IPS-18c (cell line): ENCODE measurements around the gene SULT1C2.
"Not testable (repeated sequence)": the region's sequence is repeated elsewhere in the genome, so short reads cannot be mapped to it uniquely, and the experiment has no call there.

ENCODE experiments used
- H3K4me3 ChIP-seq: 2 replicates; pipeline ENCODE4 v1.7.0; 2013; ENCODE audit warnings: low read depth, mild to moderate bottlenecking, low read length, moderate library complexity; ENCODE audit not compliant: insufficient read depth
- H3K9me3 ChIP-seq: one replicate; pipeline ENCODE4 v1.6.1; 2013; ENCODE audit warnings: mild to moderate bottlenecking, low read length, moderate library complexity; ENCODE audit not compliant: control insufficient read depth, insufficient read depth

The SULT1C2 gene

GRCh38 chr2:108324531-108325255 is 36.0 kb downstream of the SULT1C2 start:
- H3K4me3 ChIP-seq: no peak overlapping the region
- peaks cover 2% of the 10 kb centered on the region for H3K9me3 ChIP-seq

- peaks cover 2% of the 10 kb centered on the region for H3K9me3 ChIP-seq
- no peak overlapping the region for H3K4me3 ChIP-seq
These were observed 37.1 kb downstream of the SULT1C2 start for GRCh38 chr2:108325756-108326155.

GRCh38 chr2:108329771-108330170 is 41.1 kb downstream of the SULT1C2 start:
- no peak overlapping the region for H3K4me3 ChIP-seq
- H3K9me3 ChIP-seq: peaks cover 2% of the 10 kb centered on the region

- Histone ChIP-seq H3K4me3 (no peak overlapping the region), H3K9me3 (no peaks in the 10 kb centered on the region)
These were observed 42.3 kb downstream of the SULT1C2 start for GRCh38 chr2:108330979-108331378.

- Histone ChIP-seq H3K4me3 (no peak overlapping the region), H3K9me3 (no peaks in the 10 kb centered on the region)
These were observed 57.3 kb downstream of the SULT1C2 start for GRCh38 chr2:108345951-108346350.

- Histone ChIP-seq H3K9me3 (no peaks in the 10 kb centered on the region), H3K4me3 (no peak overlapping the region)
These were observed 58.1 kb downstream of the SULT1C2 start for GRCh38 chr2:108346827-108347226.

- no peak overlapping the region for H3K4me3 ChIP-seq
These were observed 59.1 kb downstream of the SULT1C2 start for GRCh38 chr2:108347786-108348185.

GRCh38 chr2:108348816-108349570 is 60.3 kb downstream of the SULT1C2 start:
- no peak overlapping the region for H3K4me3 ChIP-seq
- no peaks in the 10 kb centered on the region for H3K9me3 ChIP-seq

More at GRCh38 chr2:108347786-108348185, 59.1 kb downstream of the SULT1C2 start:
- H3K9me3 ChIP-seq: no peaks in the 10 kb centered on the region

GRCh38 chr2:108349571-108349928 is 60.9 kb downstream of the SULT1C2 start:
- H3K9me3 ChIP-seq: no peaks in the 10 kb centered on the region
- H3K4me3 ChIP-seq: no peak overlapping the region

GRCh38 chr2:108351889-108352288 is 63.2 kb downstream of the SULT1C2 start:
- H3K9me3 ChIP-seq: no peaks in the 10 kb centered on the region
- no peak overlapping the region for H3K4me3 ChIP-seq

GRCh38 chr2:108354136-108354535 is 65.4 kb downstream of the SULT1C2 start:
- Histone ChIP-seq H3K4me3 (no peak overlapping the region), H3K9me3 (no peaks in the 10 kb centered on the region)

GRCh38 chr2:108355906-108356734 is 67.4 kb downstream of the SULT1C2 start:
- H3K9me3 ChIP-seq: no peaks in the 10 kb centered on the region
- no peak overlapping the region for H3K4me3 ChIP-seq

- not testable (repeated sequence) for H3K4me3 ChIP-seq, H3K9me3 ChIP-seq
These were observed 70.6 kb downstream of the SULT1C2 start for GRCh38 chr2:108359336-108359735.
